ENCODE measurements around the gene FBXL17. TPM values are rescaled to one million over a fixed set of nuclear protein-coding genes. Genes with fewer than 3 reads are reported as not detected.

FBXL17 gene
- 13.5 TPM for total RNA-seq
- polyA plus RNA-seq, result 12.3 TPM
- long read RNA-seq, donor 1, result 0 reads
- long read RNA-seq, donor 2, result 0 reads
- long read RNA-seq, donor 3, full-length matches to known transcripts, result 3 of 3 reads
- long read RNA-seq, donor 3, partial matches to known transcripts, result 0 of 3 reads
- long read RNA-seq, donor 3, other reads (novel, unspliced or antisense), result 0 of 3 reads
- long read RNA-seq, donor 4, full-length matches to known transcripts, result 1 of 1 reads
- long read RNA-seq, donor 4, partial matches to known transcripts, result 0 of 1 reads
- long read RNA-seq, donor 4, other reads (novel, unspliced or antisense), result 0 of 1 reads
- long read RNA-seq, donor 5, full-length matches to known transcripts, result 7 of 7 reads
- long read RNA-seq, donor 5, partial matches to known transcripts, result 0 of 7 reads
- long read RNA-seq, donor 5, other reads (novel, unspliced or antisense), result 0 of 7 reads
- long read RNA-seq, donor 6, full-length matches to known transcripts, result 1 of 1 reads
- long read RNA-seq, donor 6, partial matches to known transcripts, result 0 of 1 reads
- long read RNA-seq, donor 6, other reads (novel, unspliced or antisense), result 0 of 1 reads
- long read RNA-seq, donor 7, full-length matches to known transcripts, result 4 of 4 reads
- long read RNA-seq, donor 7, partial matches to known transcripts, result 0 of 4 reads
- long read RNA-seq, donor 7, other reads (novel, unspliced or antisense), result 0 of 4 reads
- long read RNA-seq, donor 8, full-length matches to known transcripts, result 3 of 3 reads
- long read RNA-seq, donor 8, partial matches to known transcripts, result 0 of 3 reads
- long read RNA-seq, donor 8, other reads (novel, unspliced or antisense), result 0 of 3 reads
- long read RNA-seq, donor 9, full-length matches to known transcripts, result 3 of 3 reads
- long read RNA-seq, donor 9, partial matches to known transcripts, result 0 of 3 reads
- long read RNA-seq, donor 9, other reads (novel, unspliced or antisense), result 0 of 3 reads
- long read RNA-seq, donor 10, full-length matches to known transcripts, result 4 of 4 reads
- long read RNA-seq, donor 10, partial matches to known transcripts, result 0 of 4 reads
- long read RNA-seq, donor 10, other reads (novel, unspliced or antisense), result 0 of 4 reads

- under 1% methylated on average over 82 of the region's 82 CpGs for WGBS
- H3K36me3 ChIP-seq (ENCODE audit: control insufficient read depth in 2 of 2, insufficient read depth in 2 of 2, low read length in 1 of 2), result no peaks in the 10 kb centered on the region
- H3K27me3 ChIP-seq (ENCODE audit: control insufficient read depth in 2 of 2, insufficient read depth in 1 of 2, low read length in 1 of 2), result no peaks in the 10 kb centered on the region
- H3K27ac ChIP-seq (ENCODE audit: low read depth in 1 of 2, low read length in 1 of 2), result peak within 1 kb of the TSS; percentile 98 to 100
- H3K9me3 ChIP-seq (ENCODE audit: control insufficient read depth in 2 of 2, insufficient read depth in 1 of 2, low read length in 1 of 2), result no peaks in the 10 kb centered on the region
- DNase-seq (ENCODE audit: low read depth in 6 of 9, low spot score in 9 of 9), result peak; percentile 85 to 98 (median 93)
- H3K4me3 ChIP-seq (ENCODE audit: low read length in 2 of 2), result peak within 1 kb of the TSS; percentile 85 to 97
- H3K4me1 ChIP-seq (ENCODE audit: control insufficient read depth in 2 of 2, insufficient read depth in 2 of 2, low read length in 2 of 2), result peaks cover 3 to 14% of the 10 kb centered on the region in 2 donors
Observed at GRCh38 chr5:108381954-108382783, at the start of gene FBXL17. FBXL17 (minus strand) TSS chr5:108382098.

GRCh38 chr5:108430931-108431608 lies 49.2 kb upstream of the FBXL17 start:
- no peak for DNase-seq (ENCODE audit: low read depth in 6 of 9, low spot score in 9 of 9)
- H3K4me1 ChIP-seq (ENCODE audit: control insufficient read depth in 2 of 2, insufficient read depth in 2 of 2, low read length in 2 of 2), result no peaks in the 10 kb centered on the region
- H3K27ac ChIP-seq (ENCODE audit: low read depth in 1 of 2, low read length in 1 of 2), result no peak overlapping the region
- H3K36me3 ChIP-seq (ENCODE audit: control insufficient read depth in 2 of 2, insufficient read depth in 2 of 2, low read length in 1 of 2), result no peaks in the 10 kb centered on the region
- 95% methylated on average over 3 of the region's 3 CpGs for WGBS
- H3K4me3 ChIP-seq (ENCODE audit: low read length in 2 of 2), result no peak overlapping the region
- H3K9me3 ChIP-seq (ENCODE audit: control insufficient read depth in 2 of 2, insufficient read depth in 1 of 2, low read length in 1 of 2), result no peaks in the 10 kb centered on the region
- no peaks in the 10 kb centered on the region for H3K27me3 ChIP-seq (ENCODE audit: control insufficient read depth in 2 of 2, insufficient read depth in 1 of 2, low read length in 1 of 2)

GRCh38 chr5:108421713-108422112 lies 39.8 kb upstream of the FBXL17 start:
- Histone ChIP-seq H3K36me3 (ENCODE audit: control insufficient read depth in 2 of 2, insufficient read depth in 2 of 2, low read length in 1 of 2) (no peaks in the 10 kb centered on the region), H3K9me3 (ENCODE audit: control insufficient read depth in 2 of 2, insufficient read depth in 1 of 2, low read length in 1 of 2) (peaks cover 0 to 3% of the 10 kb centered on the region in 2 donors), H3K4me3 (ENCODE audit: low read length in 2 of 2) (no peak overlapping the region), H3K27ac (ENCODE audit: low read depth in 1 of 2, low read length in 1 of 2) (no peak overlapping the region), H3K4me1 (ENCODE audit: control insufficient read depth in 2 of 2, insufficient read depth in 2 of 2, low read length in 2 of 2) (no peaks in the 10 kb centered on the region), H3K27me3 (ENCODE audit: control insufficient read depth in 2 of 2, insufficient read depth in 1 of 2, low read length in 1 of 2) (no peaks in the 10 kb centered on the region)
- DNase-seq (ENCODE audit: low read depth in 6 of 9, low spot score in 9 of 9), result no peak
- 97% methylated on average over 5 of the region's 5 CpGs for WGBS

DNA sequence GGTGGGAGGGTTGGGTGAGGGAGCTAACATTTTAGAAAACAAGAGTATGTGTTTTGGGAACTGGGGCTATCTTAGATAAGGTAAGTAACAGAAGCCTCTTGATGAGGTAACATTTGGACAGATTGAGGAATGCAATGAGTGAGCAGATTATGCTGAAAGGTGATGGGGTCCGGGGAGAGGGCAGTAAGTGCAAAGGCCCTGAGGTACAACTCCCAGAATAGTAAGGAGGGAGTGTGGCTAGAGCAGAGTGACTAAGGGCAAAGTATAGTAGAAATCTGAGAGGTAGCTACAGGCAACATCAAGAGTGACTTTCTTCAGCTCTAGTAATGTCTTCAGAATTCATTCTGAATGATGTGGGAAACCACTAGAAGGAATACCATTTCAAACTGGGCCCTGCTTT lies 38.9 kb upstream of the FBXL17 start:
- Histone ChIP-seq H3K4me3 (ENCODE audit: low read length in 2 of 2) (no peak overlapping the region), H3K36me3 (ENCODE audit: control insufficient read depth in 2 of 2, insufficient read depth in 2 of 2, low read length in 1 of 2) (no peaks in the 10 kb centered on the region), H3K27me3 (ENCODE audit: control insufficient read depth in 2 of 2, insufficient read depth in 1 of 2, low read length in 1 of 2) (no peaks in the 10 kb centered on the region), H3K27ac (ENCODE audit: low read depth in 1 of 2, low read length in 1 of 2) (no peak overlapping the region), H3K9me3 (ENCODE audit: control insufficient read depth in 2 of 2, insufficient read depth in 1 of 2, low read length in 1 of 2) (peaks cover 0 to 3% of the 10 kb centered on the region in 2 donors), H3K4me1 (ENCODE audit: control insufficient read depth in 2 of 2, insufficient read depth in 2 of 2, low read length in 2 of 2) (no peaks in the 10 kb centered on the region)
- WGBS, result 100% methylated on average over 1 of the region's 1 CpG
- DNase-seq (ENCODE audit: low read depth in 6 of 9, low spot score in 9 of 9), result no peak

GRCh38 chr5:108420158-108420557 lies 38.3 kb upstream of the FBXL17 start:
- 95% methylated on average over 5 of the region's 5 CpGs for WGBS
- H3K27ac ChIP-seq (ENCODE audit: low read depth in 1 of 2, low read length in 1 of 2), result no peak overlapping the region
- no peak overlapping the region for H3K4me3 ChIP-seq (ENCODE audit: low read length in 2 of 2)
- peaks cover 0 to 3% of the 10 kb centered on the region in 2 donors for H3K9me3 ChIP-seq (ENCODE audit: control insufficient read depth in 2 of 2, insufficient read depth in 1 of 2, low read length in 1 of 2)
- no peak for DNase-seq (ENCODE audit: low read depth in 6 of 9, low spot score in 9 of 9)
- no peaks in the 10 kb centered on the region for H3K36me3 ChIP-seq (ENCODE audit: control insufficient read depth in 2 of 2, insufficient read depth in 2 of 2, low read length in 1 of 2)
- H3K27me3 ChIP-seq (ENCODE audit: control insufficient read depth in 2 of 2, insufficient read depth in 1 of 2, low read length in 1 of 2), result no peaks in the 10 kb centered on the region
- no peaks in the 10 kb centered on the region for H3K4me1 ChIP-seq (ENCODE audit: control insufficient read depth in 2 of 2, insufficient read depth in 2 of 2, low read length in 2 of 2)

DNA sequence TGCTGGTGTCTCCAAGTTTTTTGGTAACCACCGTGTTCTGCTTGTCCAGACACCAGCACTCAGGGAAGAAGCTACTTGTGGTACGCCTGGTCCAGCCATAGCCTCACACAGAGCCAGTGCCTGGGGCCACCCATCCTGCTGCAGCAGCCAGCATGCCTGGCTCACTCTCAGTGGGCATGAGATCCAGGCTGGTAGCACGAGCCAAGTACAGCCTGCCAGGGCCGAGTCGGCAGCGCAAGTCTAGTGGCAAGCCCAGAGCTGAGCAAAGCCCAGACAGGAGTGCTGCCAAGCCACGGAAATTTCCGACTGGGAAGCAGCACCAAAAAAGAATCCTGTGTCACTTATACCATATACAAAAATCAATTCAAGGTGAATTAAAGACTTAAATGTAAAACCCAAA lies 36.3 kb upstream of the FBXL17 start:
- H3K27ac ChIP-seq (ENCODE audit: low read depth in 1 of 2, low read length in 1 of 2), result no peak overlapping the region
- 95% methylated on average over 8 of the region's 8 CpGs for WGBS
- peaks cover 0 to 3% of the 10 kb centered on the region in 2 donors for H3K9me3 ChIP-seq (ENCODE audit: control insufficient read depth in 2 of 2, insufficient read depth in 1 of 2, low read length in 1 of 2)
- H3K36me3 ChIP-seq (ENCODE audit: control insufficient read depth in 2 of 2, insufficient read depth in 2 of 2, low read length in 1 of 2), result no peaks in the 10 kb centered on the region
- no peaks in the 10 kb centered on the region for H3K4me1 ChIP-seq (ENCODE audit: control insufficient read depth in 2 of 2, insufficient read depth in 2 of 2, low read length in 2 of 2)
- DNase-seq (ENCODE audit: low read depth in 6 of 9, low spot score in 9 of 9), result no peak
- no peaks in the 10 kb centered on the region for H3K27me3 ChIP-seq (ENCODE audit: control insufficient read depth in 2 of 2, insufficient read depth in 1 of 2, low read length in 1 of 2)
- H3K4me3 ChIP-seq (ENCODE audit: low read length in 2 of 2), result no peak overlapping the region

GRCh38 chr5:108417166-108417670 lies 35.3 kb upstream of the FBXL17 start:
- Histone ChIP-seq H3K4me1 (ENCODE audit: control insufficient read depth in 2 of 2, insufficient read depth in 2 of 2, low read length in 2 of 2) (no peaks in the 10 kb centered on the region), H3K36me3 (ENCODE audit: control insufficient read depth in 2 of 2, insufficient read depth in 2 of 2, low read length in 1 of 2) (no peaks in the 10 kb centered on the region), H3K4me3 (ENCODE audit: low read length in 2 of 2) (no peak overlapping the region), H3K27ac (ENCODE audit: low read depth in 1 of 2, low read length in 1 of 2) (no peak overlapping the region), H3K9me3 (ENCODE audit: control insufficient read depth in 2 of 2, insufficient read depth in 1 of 2, low read length in 1 of 2) (peaks cover 0 to 3% of the 10 kb centered on the region in 2 donors), H3K27me3 (ENCODE audit: control insufficient read depth in 2 of 2, insufficient read depth in 1 of 2, low read length in 1 of 2) (no peaks in the 10 kb centered on the region)
- DNase-seq (ENCODE audit: low read depth in 6 of 9, low spot score in 9 of 9), result no peak
- 94% methylated on average over 5 of the region's 5 CpGs for WGBS

DNA sequence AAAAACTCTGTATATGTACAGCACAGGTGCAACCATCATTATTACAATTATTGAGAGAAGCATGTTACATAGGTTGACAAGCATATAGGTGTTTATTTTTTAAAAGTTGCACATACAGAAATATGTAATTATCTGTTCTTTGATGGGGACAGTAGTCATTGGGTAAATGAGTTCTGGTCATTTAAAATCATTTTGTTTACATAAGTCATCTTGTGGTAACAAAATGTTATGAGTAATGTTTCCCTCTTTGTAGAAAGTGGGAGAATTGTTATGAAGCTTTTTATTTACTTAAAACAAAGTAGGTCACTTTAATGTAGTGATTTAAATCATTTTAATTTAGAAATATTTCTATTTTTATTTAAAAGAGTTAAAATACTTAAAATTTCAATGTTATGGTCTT lies 33.8 kb upstream of the FBXL17 start:
- no peak for DNase-seq (ENCODE audit: low read depth in 6 of 9, low spot score in 9 of 9)
- H3K36me3 ChIP-seq (ENCODE audit: control insufficient read depth in 2 of 2, insufficient read depth in 2 of 2, low read length in 1 of 2), result no peaks in the 10 kb centered on the region
- no peaks in the 10 kb centered on the region for H3K4me1 ChIP-seq (ENCODE audit: control insufficient read depth in 2 of 2, insufficient read depth in 2 of 2, low read length in 2 of 2)

More for the DNA sequence above, 33.8 kb upstream of the FBXL17 start:
- Histone ChIP-seq H3K4me3 (ENCODE audit: low read length in 2 of 2) (no peak overlapping the region), H3K27ac (ENCODE audit: low read depth in 1 of 2, low read length in 1 of 2) (no peak overlapping the region), H3K9me3 (ENCODE audit: control insufficient read depth in 2 of 2, insufficient read depth in 1 of 2, low read length in 1 of 2) (peaks cover 0 to 3% of the 10 kb centered on the region in 2 donors), H3K27me3 (ENCODE audit: control insufficient read depth in 2 of 2, insufficient read depth in 1 of 2, low read length in 1 of 2) (no peaks in the 10 kb centered on the region)
